Spleen (tissue), 11 donors: ENCODE results near the gene AOAH. TPM values are rescaled to one million over a fixed set of nuclear protein-coding genes. Genes with fewer than 3 reads are reported as not detected.

ENCODE experiments used
- DNase-seq: peaks from one replicate; pipeline ENCODE4 v3.0.0-alpha.2; 2020
- H3K27ac ChIP-seq, 8 donors: fragments of 200-600 bp; sonication (generic) in 7 of 8; 1 replicate in 4 of 8; 2 replicates in 4 of 8; pipeline versions ENCODE4 v1.5.0 to v1.8.0; 2016 to 2021; ENCODE audit warnings: inconsistent platforms in 4 of 8, mild to moderate bottlenecking in 4 of 8, moderate library complexity in 1 of 8
- H3K27me3 ChIP-seq, 7 donors: fragments of 200-600 bp; sonication (generic) in 6 of 7; replicated peaks in 1 of 7; 1 replicate in 4 of 7; 2 replicates in 3 of 7; pipeline versions ENCODE4 v1.5.0 to v1.8.0; 2016 to 2021; ENCODE audit warnings: inconsistent platforms in 3 of 7, mild to moderate bottlenecking in 1 of 7
- H3K36me3 ChIP-seq, 6 donors: fragments of 200-600 bp; sonication (generic) in 5 of 6; 1 replicate in 4 of 6; 2 replicates in 2 of 6; pipeline versions ENCODE4 v1.5.0 to v1.8.0; 2016 to 2021; ENCODE audit warnings: inconsistent platforms in 2 of 6
- H3K4me1 ChIP-seq, 6 donors: fragments of 200-600 bp; sonication (generic) in 5 of 6; 1 replicate in 3 of 6; 2 replicates in 3 of 6; pipeline versions ENCODE4 v1.5.0 to v1.8.0; 2016 to 2021; ENCODE audit warnings: inconsistent platforms in 3 of 6
- H3K4me3 ChIP-seq, 8 donors: fragments of 200-600 bp; sonication (generic) in 7 of 8; 1 replicate in 4 of 8; 2 replicates in 4 of 8; pipeline versions ENCODE4 v1.5.0 to v1.8.0; 2016 to 2021; ENCODE audit warnings: inconsistent platforms in 4 of 8, mild to moderate bottlenecking in 4 of 8, moderate library complexity in 2 of 8
- H3K9me3 ChIP-seq, 8 donors: fragments of 200-600 bp; sonication (generic) in 7 of 8; 1 replicate in 4 of 8; 2 replicates in 4 of 8; pipeline versions ENCODE4 v1.5.0 to v1.8.0; 2016 to 2021; ENCODE audit warnings: inconsistent platforms in 4 of 8
- POLR2A ChIP-seq, 3 donors: fragments of 450-650 bp; IDR thresholded peaks; one replicate each; pipeline ENCODE4 v1.5.1; 2017; ENCODE audit warnings: antibody characterized with exemption in 3 of 3, mild to moderate bottlenecking in 1 of 3
- POLR2AphosphoS5 ChIP-seq, 3 donors: sonication (generic); formaldehyde crosslinking; IDR thresholded peaks; one replicate each; pipeline ENCODE4 v1.5.1; 2017; ENCODE audit warnings: antibody characterized with exemption in 3 of 3
- WGBS, 5 donors: extraction: QIAGEN DNeasy Blood & Tissue Kit in 3 of 5; methylation state at CpG; one replicate each; pipeline versions ENCODE4 v1.1.5 to v1.1.7; 2013 to 2018; 5-methylcytosine and 5-hydroxymethylcytosine counted together
- intact Hi-C: fragments of 100-400 bp; cut with DNase I; formaldehyde crosslinking; loops from one replicate; pipeline ENCODE4 v1.15.0; 2023; ENCODE audit warnings: low total_unique reads
- polyA plus RNA-seq, 3 donors: library from polyadenylated mRNA; stranded (reverse); fragments of 200-250 nt; gene quantifications; one replicate each; pipeline ENCODE4 v1.2.1, GENCODE V29; 2013
- total RNA-seq, 7 donors: library from RNA; depleted of rRNA in 3 of 7; stranded (reverse); fragments of >200 nt in 3 of 7; fragmentation: NEBNext Ultra II Directional in 4 of 7; extraction: Animal tissue kit (Norgen Biotek cat#: 25700) in 4 of 7; gene quantifications; one replicate each; pipeline versions ENCODE4 v1.1.0 to v1.2.1, GENCODE V29; 2016 to 2021
- TF ChIP-seq, protein P1 (sequence below), 11 experiments: fragments of 200-600 bp in 7 of 11; fragments of 450-650 bp in 4 of 11; sonication (generic) in 4 of 11; IDR thresholded peaks in 8 of 11; conservative IDR thresholded peaks in 3 of 11; 1 replicate in 7 of 11; 2 replicates in 4 of 11; pipeline versions ENCODE4 v1.4.0 to v1.8.0; 2016 to 2021; ENCODE audit warnings: antibody characterized with exemption in 11 of 11, inconsistent platforms in 4 of 11, mild to moderate bottlenecking in 1 of 11
- donor health status: healthy with polysubstance abuse.
- donor health status: DM: no; HTN: no; CAD: no; lungs with moderate emphysema.
- donor health status: DM: no; HTN: no; CAD: no.
- donor health status: Bipolar disorder and iron deficiency.
- donor health status: healthy.
- donor health status: DM: no; HTN: no; CAD: no.
- donor health status: DM: yes; HTN: yes; CAD: no.

AOAH gene
- total and polyA plus RNA-seq, 10 donors = 30.3 to 316 (median 191) TPM

DNA sequence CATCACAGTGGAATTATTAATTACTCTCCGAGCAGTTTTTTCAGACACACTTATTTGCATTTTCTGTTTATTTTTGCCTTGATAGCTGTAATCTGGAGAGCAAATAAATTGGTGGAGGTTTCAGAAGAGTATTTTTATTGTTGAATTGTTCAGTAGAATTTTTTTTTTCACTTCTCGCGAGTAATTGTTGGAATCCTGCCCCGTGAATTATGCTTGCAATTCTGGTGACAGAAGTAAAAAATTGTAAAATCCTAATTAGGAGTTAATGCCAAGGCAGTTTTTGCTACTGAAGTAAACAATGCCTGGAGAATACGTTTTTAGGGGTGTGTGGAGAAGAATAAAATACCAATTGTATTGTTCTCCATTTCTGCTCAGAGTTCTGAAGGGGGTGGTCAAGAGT is 88.2 kb downstream of the AOAH start:
- no peak overlapping the region for H3K4me3 ChIP-seq
- no peaks in the 10 kb centered on the region for H3K27me3 ChIP-seq
- H3K9me3 ChIP-seq = no peaks in the 10 kb centered on the region
- H3K4me1 ChIP-seq = peaks cover 0 to 39% (median 13%) of the 10 kb centered on the region in 6 donors
- H3K36me3 ChIP-seq = peaks cover 0 to 81% (median 6%) of the 10 kb centered on the region in 6 donors
- intact Hi-C loops = no loop called here
- DNase-seq = no peak
- WGBS, 5 donors = 86 to 93% (median 91%) methylated on average over 5 of the region's 5 CpGs
- no peak for TF ChIP-seq POLR2AphosphoS5 (IDR thresholded peaks at IDR 0.05)
- TF ChIP-seq, protein P1, sequence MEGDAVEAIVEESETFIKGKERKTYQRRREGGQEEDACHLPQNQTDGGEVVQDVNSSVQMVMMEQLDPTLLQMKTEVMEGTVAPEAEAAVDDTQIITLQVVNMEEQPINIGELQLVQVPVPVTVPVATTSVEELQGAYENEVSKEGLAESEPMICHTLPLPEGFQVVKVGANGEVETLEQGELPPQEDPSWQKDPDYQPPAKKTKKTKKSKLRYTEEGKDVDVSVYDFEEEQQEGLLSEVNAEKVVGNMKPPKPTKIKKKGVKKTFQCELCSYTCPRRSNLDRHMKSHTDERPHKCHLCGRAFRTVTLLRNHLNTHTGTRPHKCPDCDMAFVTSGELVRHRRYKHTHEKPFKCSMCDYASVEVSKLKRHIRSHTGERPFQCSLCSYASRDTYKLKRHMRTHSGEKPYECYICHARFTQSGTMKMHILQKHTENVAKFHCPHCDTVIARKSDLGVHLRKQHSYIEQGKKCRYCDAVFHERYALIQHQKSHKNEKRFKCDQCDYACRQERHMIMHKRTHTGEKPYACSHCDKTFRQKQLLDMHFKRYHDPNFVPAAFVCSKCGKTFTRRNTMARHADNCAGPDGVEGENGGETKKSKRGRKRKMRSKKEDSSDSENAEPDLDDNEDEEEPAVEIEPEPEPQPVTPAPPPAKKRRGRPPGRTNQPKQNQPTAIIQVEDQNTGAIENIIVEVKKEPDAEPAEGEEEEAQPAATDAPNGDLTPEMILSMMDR (IDR thresholded peaks at IDR 0.05 in 8 of 11, conservative IDR thresholded peaks at IDR 0.05 in 3 of 11) = no peak
- TF ChIP-seq POLR2A (IDR thresholded peaks at IDR 0.05) = no peak
- H3K27ac ChIP-seq = no peak overlapping the region

- 67 to 80% (median 75%) methylated on average over 3 of the region's 3 CpGs for WGBS, 5 donors
- intact Hi-C loops = no loop called here
- TF ChIP-seq, protein P1 (IDR thresholded peaks at IDR 0.05 in 8 of 11, conservative IDR thresholded peaks at IDR 0.05 in 3 of 11) = no peak
- TF ChIP-seq POLR2AphosphoS5 (IDR thresholded peaks at IDR 0.05) = no peak
- no peak for TF ChIP-seq POLR2A (IDR thresholded peaks at IDR 0.05)
Observed at GRCh38 chr7:36635091-36635490, 89.2 kb downstream of the AOAH start.

GRCh38 chr7:36633377-36633776 is 90.9 kb downstream of the AOAH start:
- H3K27me3 ChIP-seq = no peaks in the 10 kb centered on the region
- TF ChIP-seq POLR2A (IDR thresholded peaks at IDR 0.05) (no peak), POLR2AphosphoS5 (IDR thresholded peaks at IDR 0.05) (no peak)
- TF ChIP-seq, protein P1 (IDR thresholded peaks at IDR 0.05 in 8 of 11, conservative IDR thresholded peaks at IDR 0.05 in 3 of 11) = no peak
- H3K9me3 ChIP-seq = no peaks in the 10 kb centered on the region
- H3K27ac ChIP-seq = no peak overlapping the region
- H3K4me1 ChIP-seq = peaks cover 0 to 14% (median 0%) of the 10 kb centered on the region in 6 donors
- WGBS, 5 donors = 94 to 98% (median 96%) methylated on average over 9 of the region's 9 CpGs
- H3K36me3 ChIP-seq = peaks cover 0 to 100% (median 9%) of the 10 kb centered on the region in 6 donors
- no peak for DNase-seq
- no peak overlapping the region for H3K4me3 ChIP-seq
- intact Hi-C loops = no loop called here

More at GRCh38 chr7:36635091-36635490, 89.2 kb downstream of the AOAH start:
- no peak for DNase-seq
- no peak overlapping the region for H3K27ac ChIP-seq
- H3K4me1 ChIP-seq = peaks cover 0 to 30% (median 8%) of the 10 kb centered on the region in 6 donors
- no peak overlapping the region for H3K4me3 ChIP-seq
- no peaks in the 10 kb centered on the region for H3K27me3 ChIP-seq
- H3K9me3 ChIP-seq = no peaks in the 10 kb centered on the region
- peaks cover 0 to 92% (median 6%) of the 10 kb centered on the region in 6 donors for H3K36me3 ChIP-seq

DNA sequence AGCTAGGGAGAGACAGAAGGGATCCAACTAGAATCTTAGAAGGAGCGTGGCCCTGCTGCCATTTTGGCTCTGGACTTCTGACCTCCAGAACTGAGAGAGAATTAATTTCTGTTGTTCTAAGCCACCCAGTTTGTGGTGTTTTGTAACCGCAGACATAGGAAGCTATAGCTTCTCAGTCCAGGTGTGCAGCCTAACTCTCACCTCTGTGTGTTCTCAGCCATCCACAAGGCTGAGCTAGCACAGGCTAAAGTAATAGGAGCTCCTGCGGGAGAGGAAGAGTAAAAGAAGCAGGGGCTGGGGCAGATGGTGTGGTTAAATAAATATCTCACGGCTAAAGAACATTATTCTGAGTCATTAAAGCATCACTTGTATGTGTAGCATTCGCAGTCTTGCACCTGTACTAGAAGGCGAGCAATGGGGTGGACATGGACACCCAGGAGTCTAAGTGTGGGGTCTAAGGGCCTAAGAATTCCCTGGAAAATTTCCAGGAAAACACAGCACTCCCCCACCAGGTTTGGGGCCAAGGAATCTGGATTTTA is 94.1 kb downstream of the AOAH start:
- 77 to 89% (median 78%) methylated on average over 6 of the region's 6 CpGs for WGBS, 5 donors
- intact Hi-C loops = no loop called here
- Histone ChIP-seq H3K27ac (no peak overlapping the region), H3K4me1 (peaks cover 0 to 13% (median 10%) of the 10 kb centered on the region in 6 donors), H3K36me3 (peaks cover 0 to 88% (median 7%) of the 10 kb centered on the region in 6 donors), H3K4me3 (no peak overlapping the region), H3K9me3 (no peaks in the 10 kb centered on the region), H3K27me3 (no peaks in the 10 kb centered on the region)
- no peak for DNase-seq
- TF ChIP-seq POLR2AphosphoS5 (IDR thresholded peaks at IDR 0.05) = no peak
- TF ChIP-seq POLR2A (IDR thresholded peaks at IDR 0.05) = no peak
- TF ChIP-seq, protein P1 (IDR thresholded peaks at IDR 0.05 in 8 of 11, conservative IDR thresholded peaks at IDR 0.05 in 3 of 11) = no peak
